HG03135 (cell line): ENCODE measurements around the gene CYP4B1.
"Not testable (repeated sequence)": the region's sequence is repeated elsewhere in the genome, so short reads cannot be mapped to it uniquely, and the experiment has no call there.

Source experiments
- ATAC-seq: cut with Tn5 transposase; IDR thresholded peaks from one replicate; pipeline ENCODE4 v1.9.1; 2021; ENCODE audit warnings: mild to moderate bottlenecking, moderate library complexity; ENCODE audit not compliant: unreplicated experiment

The CYP4B1 gene

GRCh38 chr1:46813858-46814396, 15.1 kb downstream of the CYP4B1 start:
- no peak for ATAC-seq

GRCh38 chr1:46815133-46815532, 16.3 kb downstream of the CYP4B1 start:
- ATAC-seq: no peak

- ATAC-seq: no peak
These were observed 18.1 kb downstream of the CYP4B1 start for GRCh38 chr1:46816930-46817329.

GRCh38 chr1:46817814-46818213, 19.0 kb downstream of the CYP4B1 start:
- ATAC-seq: no peak

GRCh38 chr1:46818591-46818990, 19.7 kb downstream of the CYP4B1 start:
- ATAC-seq: no peak

GRCh38 chr1:46819335-46819734, 20.5 kb downstream of the CYP4B1 start:
- no peak for ATAC-seq

GRCh38 chr1:46820076-46820475, 21.2 kb downstream of the CYP4B1 start:
- ATAC-seq: no peak

GRCh38 chr1:46820560-46821060, 21.8 kb downstream of the CYP4B1 start:
- ATAC-seq: no peak

- no peak for ATAC-seq
These were observed 23.5 kb downstream of the CYP4B1 start for GRCh38 chr1:46822248-46822826.

GRCh38 chr1:46823151-46823550, 24.3 kb downstream of the CYP4B1 start:
- ATAC-seq: no peak

- ATAC-seq: not testable (repeated sequence)
These were observed 28.0 kb downstream of the CYP4B1 start for GRCh38 chr1:46826892-46827291.

GRCh38 chr1:46830665-46831322, 31.9 kb downstream of the CYP4B1 start:
- no peak for ATAC-seq

- not testable (repeated sequence) for ATAC-seq
These were observed 36.6 kb downstream of the CYP4B1 start for GRCh38 chr1:46835469-46835868.

GRCh38 chr1:46846386-46846785, 47.5 kb downstream of the CYP4B1 start:
- not testable (repeated sequence) for ATAC-seq

- ATAC-seq: not testable (repeated sequence)
These were observed 58.8 kb downstream of the CYP4B1 start for GRCh38 chr1:46857660-46858065.

GRCh38 chr1:46862348-46862747, 63.5 kb downstream of the CYP4B1 start:
- no peak for ATAC-seq
